Adrenal gland (tissue), 12 donors: ENCODE measurements around the gene CYBB. TPM values are rescaled to one million over a fixed set of nuclear protein-coding genes. Genes with fewer than 3 reads are reported as not detected.

ENCODE experiments used
- DNase-seq, 7 donors: peaks; one replicate each; pipeline ENCODE4 v3.0.0-alpha.2; 2019 to 2020
- H3K27ac ChIP-seq, 5 donors: fragments of 200-600 bp; sonication (generic) in 4 of 5; 1 replicate in 3 of 5; 2 replicates in 2 of 5; pipeline versions ENCODE4 v1.5.1 to v1.8.0; 2016 to 2020; ENCODE audit warnings: mild to moderate bottlenecking in 1 of 5
- H3K27me3 ChIP-seq: fragments of 200-600 bp; 2 replicates; pipeline ENCODE4 v1.8.0; 2021
- H3K36me3 ChIP-seq, 2 donors: fragments of 200-600 bp; replicated peaks in 1 of 2; 1 replicate in 1 of 2; 2 replicates in 1 of 2; pipeline versions ENCODE4 v1.5.1 to v1.8.0; 2018 to 2022
- H3K4me1 ChIP-seq, 2 donors: fragments of 200-600 bp; replicated peaks in 1 of 2; 1 replicate in 1 of 2; 2 replicates in 1 of 2; pipeline versions ENCODE4 v1.5.1 to v1.8.0; 2018 to 2021
- H3K4me3 ChIP-seq, 4 donors: fragments of 200-600 bp; sonication (generic) in 3 of 4; one replicate each; pipeline ENCODE4 v1.5.1; 2016 to 2018
- H3K9me3 ChIP-seq, 3 donors: fragments of 200-600 bp; sonication (generic) in 1 of 3; replicated peaks in 1 of 3; 1 replicate in 2 of 3; 2 replicates in 1 of 3; pipeline versions ENCODE4 v1.5.1 to v1.8.0; 2016 to 2021
- POLR2A ChIP-seq, 2 donors: fragments of 450-650 bp; IDR thresholded peaks; one replicate each; pipeline ENCODE4 v1.6.1; 2017; ENCODE audit warnings: antibody characterized with exemption in 2 of 2, mild to moderate bottlenecking in 2 of 2, moderate library complexity in 1 of 2
- WGBS, 4 donors: extraction: QIAGEN DNeasy Blood & Tissue Kit in 2 of 4; methylation state at CpG; one replicate each; pipeline versions ENCODE4 v1.1.5 to v1.1.7; 2013 to 2017; 5-methylcytosine and 5-hydroxymethylcytosine counted together
- intact Hi-C, 2 donors: fragments of 100-400 bp; cut with DNase I; formaldehyde crosslinking; loops; one replicate each; pipeline versions ENCODE4 v1.14.1 to v1.15.0; 2022 to 2023
- polyA plus RNA-seq, 3 donors: library from polyadenylated mRNA; stranded (reverse); fragments of 200-250 nt in 2 of 3; fragments of 350-450 nt in 1 of 3; fragmentation: Illumina TruSeq in 1 of 3; extraction: RNeasy Lipid Tissue Mini Kit (QIAGEN cat#74804) in 1 of 3; gene quantifications; one replicate each; pipeline ENCODE4 v1.2.3, GENCODE V29; 2013 to 2014
- total RNA-seq, 9 donors: library from RNA; depleted of rRNA in 4 of 9; stranded (reverse); fragments of >200 nt in 4 of 9; fragments of 120-200 nt in 1 of 9; fragmentation: NEBNext Ultra II Directional in 1 of 9; extraction: Animal tissue kit (Norgen Biotek cat#: 25700) in 1 of 9; gene quantifications; one replicate each; pipeline versions ENCODE4 v1.1.0 to v1.2.4, GENCODE V29; 2013 to 2023
- TF ChIP-seq, protein P1 (sequence below), 6 experiments: fragments of 450-650 bp in 4 of 6; fragments of 200-600 bp in 2 of 6; sonication (generic) in 1 of 6; IDR thresholded peaks; 1 replicate in 5 of 6; 2 replicates in 1 of 6; pipeline versions ENCODE4 v1.5.1 to v1.8.0; 2016 to 2021; ENCODE audit warnings: antibody characterized with exemption in 6 of 6, mild to moderate bottlenecking in 2 of 6, moderate library complexity in 1 of 6
- donor health status: healthy with polysubstance abuse.
- donor health status: Bipolar disorder and iron deficiency.
- donor health status: DM: yes; HTN: yes; CAD: no.
- donor health status: DM: no; HTN: no; CAD: no.
- donor health status: DM: no; HTN: no; CAD: no.
- donor health status: DM: yes; HTN: yes; CAD: no.

Gene CYBB
- total and polyA plus RNA-seq, 12 donors: 5.5 to 153 (median 56.9) TPM

DNA sequence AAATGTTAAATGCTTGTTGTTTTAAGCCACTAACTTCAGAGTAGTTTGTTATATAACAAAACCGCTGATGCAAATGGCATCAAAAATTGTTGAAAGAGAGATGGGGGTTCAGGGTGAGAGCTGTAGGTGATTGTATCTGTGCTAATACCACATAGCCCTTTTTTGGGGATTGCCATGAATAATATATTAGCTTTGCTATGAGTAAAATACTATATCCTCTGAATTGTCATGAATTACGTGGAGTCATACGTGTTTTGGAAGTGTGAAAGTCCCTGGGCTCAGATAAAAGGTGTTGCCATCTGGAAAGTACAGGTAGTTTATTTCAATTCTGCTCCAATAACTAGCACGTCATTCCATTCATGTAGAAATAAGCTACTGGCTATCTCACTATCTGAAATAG lies 36.9 kb downstream of the CYBB start:
- DNase-seq: no peak
- Histone ChIP-seq H3K4me3 (no peak overlapping the region), H3K4me1 (no peaks in the 10 kb centered on the region), H3K9me3 (no peaks in the 10 kb centered on the region), H3K27me3 (peaks cover 20% of the 10 kb centered on the region), H3K36me3 (no peaks in the 10 kb centered on the region), H3K27ac (no peak overlapping the region)
- intact Hi-C loops: loop anchor here in 1 of 2 donors (10.0 kb wide), 1 partner anchor 62 kb away; no protein-coding TSS in a partner anchor
- TF ChIP-seq, protein P1, sequence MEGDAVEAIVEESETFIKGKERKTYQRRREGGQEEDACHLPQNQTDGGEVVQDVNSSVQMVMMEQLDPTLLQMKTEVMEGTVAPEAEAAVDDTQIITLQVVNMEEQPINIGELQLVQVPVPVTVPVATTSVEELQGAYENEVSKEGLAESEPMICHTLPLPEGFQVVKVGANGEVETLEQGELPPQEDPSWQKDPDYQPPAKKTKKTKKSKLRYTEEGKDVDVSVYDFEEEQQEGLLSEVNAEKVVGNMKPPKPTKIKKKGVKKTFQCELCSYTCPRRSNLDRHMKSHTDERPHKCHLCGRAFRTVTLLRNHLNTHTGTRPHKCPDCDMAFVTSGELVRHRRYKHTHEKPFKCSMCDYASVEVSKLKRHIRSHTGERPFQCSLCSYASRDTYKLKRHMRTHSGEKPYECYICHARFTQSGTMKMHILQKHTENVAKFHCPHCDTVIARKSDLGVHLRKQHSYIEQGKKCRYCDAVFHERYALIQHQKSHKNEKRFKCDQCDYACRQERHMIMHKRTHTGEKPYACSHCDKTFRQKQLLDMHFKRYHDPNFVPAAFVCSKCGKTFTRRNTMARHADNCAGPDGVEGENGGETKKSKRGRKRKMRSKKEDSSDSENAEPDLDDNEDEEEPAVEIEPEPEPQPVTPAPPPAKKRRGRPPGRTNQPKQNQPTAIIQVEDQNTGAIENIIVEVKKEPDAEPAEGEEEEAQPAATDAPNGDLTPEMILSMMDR (IDR thresholded peaks at IDR 0.05): no peak
- no peak for TF ChIP-seq POLR2A (IDR thresholded peaks at IDR 0.05)
- WGBS, 4 donors: 68 to 80% (median 73%) methylated on average over 4 of the region's 4 CpGs

DNA sequence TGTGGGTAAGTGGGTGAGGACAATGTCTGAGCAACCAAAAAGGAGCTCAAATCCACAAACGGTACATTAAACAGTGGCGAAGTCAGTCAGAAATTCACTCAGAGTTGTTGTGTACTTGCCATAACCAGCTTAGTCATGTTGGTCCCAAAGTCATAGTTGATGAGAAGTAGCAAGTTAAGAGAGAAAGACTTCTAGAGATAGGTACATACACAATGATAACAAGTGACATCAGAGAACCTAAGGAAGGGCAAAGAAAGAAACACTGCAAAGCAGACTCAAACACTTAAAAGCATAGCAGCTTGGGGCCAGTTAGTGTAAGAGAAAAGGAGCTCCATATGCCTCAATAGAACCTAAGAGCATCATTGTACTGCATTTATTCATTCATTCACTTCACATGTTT lies 37.3 kb downstream of the CYBB start:
- 69 to 91% (median 76%) methylated on average over 2 of the region's 2 CpGs for WGBS, 4 donors
- DNase-seq: no peak
- TF ChIP-seq POLR2A (IDR thresholded peaks at IDR 0.05): no peak
- TF ChIP-seq, protein P1 (IDR thresholded peaks at IDR 0.05): no peak

DNA sequence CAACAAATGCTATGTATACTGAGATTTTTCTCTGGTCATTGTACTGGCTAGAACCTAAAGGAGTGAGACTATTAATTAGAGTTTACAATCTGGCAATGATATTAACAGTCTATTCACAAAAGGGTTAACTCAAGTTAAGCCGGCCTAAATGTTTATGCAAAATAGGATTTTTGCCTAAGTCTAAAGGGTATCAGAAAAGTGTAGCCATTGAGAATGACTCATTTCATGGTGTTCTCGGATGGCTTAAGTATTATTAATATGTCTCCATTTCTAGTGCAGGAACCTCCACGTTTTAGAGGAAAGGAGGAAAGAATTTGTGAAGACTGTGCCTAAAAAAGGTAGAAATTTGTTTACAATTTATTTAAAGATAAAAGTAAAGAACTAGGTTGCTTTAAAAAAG lies 37.7 kb downstream of the CYBB start:
- Histone ChIP-seq H3K4me1 (no peaks in the 10 kb centered on the region), H3K9me3 (no peaks in the 10 kb centered on the region), H3K27ac (no peak overlapping the region), H3K36me3 (no peaks in the 10 kb centered on the region), H3K27me3 (peaks cover 15% of the 10 kb centered on the region), H3K4me3 (no peak overlapping the region)
- no peak for DNase-seq
- intact Hi-C loops: loop anchor here in 1 of 2 donors (10.0 kb wide), 1 partner anchor 63 kb away; no protein-coding TSS in a partner anchor
- 41 to 49% (median 48%) methylated on average over 3 of the region's 3 CpGs for WGBS, 4 donors
- no peak for TF ChIP-seq POLR2A (IDR thresholded peaks at IDR 0.05)
- TF ChIP-seq, protein P1 (IDR thresholded peaks at IDR 0.05): no peak

More for the DNA sequence above, 37.3 kb downstream of the CYBB start:
- H3K27me3 ChIP-seq: peaks cover 16% of the 10 kb centered on the region
- no peak overlapping the region for H3K4me3 ChIP-seq
- intact Hi-C loops: loop anchor here in 1 of 2 donors (10.0 kb wide), 1 partner anchor 62 kb away; no protein-coding TSS in a partner anchor
- no peaks in the 10 kb centered on the region for H3K36me3 ChIP-seq
- H3K27ac ChIP-seq: no peak overlapping the region
- no peaks in the 10 kb centered on the region for H3K9me3 ChIP-seq
- H3K4me1 ChIP-seq: no peaks in the 10 kb centered on the region

DNA sequence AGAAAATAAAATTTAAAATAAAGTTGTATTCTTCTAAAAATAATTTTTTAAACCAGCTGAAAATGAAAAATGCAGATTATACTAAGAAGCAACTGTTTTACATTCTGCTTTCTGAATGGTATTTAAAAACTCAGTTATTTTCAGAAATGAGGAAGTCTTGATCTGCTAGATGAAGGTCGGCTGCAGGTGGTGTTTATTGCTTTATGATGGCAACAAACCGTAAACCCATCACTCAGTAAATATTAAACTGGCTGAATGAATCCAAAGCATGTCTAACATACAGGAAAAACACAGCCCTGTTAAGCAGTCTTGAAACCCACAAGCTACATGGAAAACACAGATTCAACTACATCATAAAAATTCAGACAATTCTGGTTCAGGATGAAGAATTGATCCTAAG lies 38.2 kb downstream of the CYBB start:
- no peaks in the 10 kb centered on the region for H3K4me1 ChIP-seq
- no peaks in the 10 kb centered on the region for H3K36me3 ChIP-seq
- intact Hi-C loops: loop anchor here in 1 of 2 donors (10.0 kb wide), 1 partner anchor 63 kb away; no protein-coding TSS in a partner anchor
- TF ChIP-seq, protein P1 (IDR thresholded peaks at IDR 0.05): no peak
- TF ChIP-seq POLR2A (IDR thresholded peaks at IDR 0.05): no peak
- WGBS, 4 donors: 63 to 78% (median 68%) methylated on average over 2 of the region's 2 CpGs
- H3K4me3 ChIP-seq: no peak overlapping the region
- no peak for DNase-seq
- no peak overlapping the region for H3K27ac ChIP-seq
- H3K9me3 ChIP-seq: no peaks in the 10 kb centered on the region
- peaks cover 15% of the 10 kb centered on the region for H3K27me3 ChIP-seq
